ENCODE measurements around the gene SC5D. TPM values are rescaled to one million over a fixed set of nuclear protein-coding genes. Genes with fewer than 3 reads are reported as not detected.

SC5D gene
- total and polyA plus RNA-seq, 2 of the 8 experiments (the other 6 are each of a cell fraction or from before 2014, with no cell fraction given), result 73.9 to 90.3 TPM

DNA sequence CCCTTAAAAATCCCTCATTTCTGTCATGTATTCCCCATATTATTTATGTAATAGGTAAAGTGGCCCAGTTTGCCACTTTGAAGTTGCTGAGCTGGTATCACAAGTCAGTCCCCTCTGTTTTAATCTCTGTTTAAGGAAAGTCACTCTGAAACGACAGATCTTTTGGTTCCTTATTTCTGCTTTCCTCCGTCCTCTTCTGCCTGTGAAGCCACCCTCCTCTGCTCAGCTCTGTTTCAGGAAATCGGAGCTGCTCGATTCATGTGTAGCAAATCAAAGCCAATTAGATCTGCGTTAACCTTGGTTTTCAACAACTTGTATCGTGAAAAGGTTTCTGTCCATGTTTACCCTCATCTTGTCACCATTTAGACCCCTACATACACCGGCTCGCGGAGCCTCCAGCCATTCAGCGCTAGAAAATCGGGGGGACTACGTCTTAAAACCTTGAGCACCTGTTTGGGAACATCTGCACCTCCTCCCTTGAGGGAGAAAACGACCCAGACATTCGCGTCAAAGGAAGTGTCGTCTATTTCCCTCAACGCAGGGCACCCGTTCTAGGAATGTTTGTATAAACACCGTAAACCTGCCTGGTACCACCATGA lies 576 bp upstream of the SC5D start:
- Histone ChIP-seq H3K23ac (ENCODE audit: insufficient read length) (no peak overlapping the region), H3K27ac (ENCODE audit: low read depth, low read length) (peak overlapping the region; percentile 70; the same call in 1 of the 2 replicates), H3K23me2 (ENCODE audit: low read depth, low read length) (peaks cover 9% of the 10 kb centered on the region), H2BK120ac (replicated peaks; ENCODE audit: low read depth, low read length) (peak overlapping the region; percentile 55), H3K79me1 (ENCODE audit: low read depth, low read length) (no peaks in the 10 kb centered on the region; the same call in 1 of the 2 replicates), H3K4me2 (ENCODE audit: insufficient read depth in 1 of 2, low read depth in 2 of 2, low read length in 2 of 2) (peak overlapping the region; percentile 95 to 96), H3K36me3 (ENCODE audit: control insufficient read depth in 2 of 4, insufficient read depth in 4 of 4, low read length in 3 of 4) (peaks cover 0 to 3% (median 0%) of the 10 kb centered on the region in 4 experiments; a peak in 1 of 8 replicates), H3K79me2 (ENCODE audit: control insufficient read depth in 1 of 2, insufficient read depth in 2 of 2, low read length in 2 of 2) (peaks cover 8 to 42% of the 10 kb centered on the region in 2 experiments), H2AFZ (ENCODE audit: low read length) (peak overlapping the region; percentile 99), H2BK5ac (ENCODE audit: low read depth, low read length) (peak overlapping the region; percentile 67), H3K56ac (replicated peaks; ENCODE audit: insufficient read length, low read depth, low read length) (peak overlapping the region; percentile 25), H4K91ac (replicated peaks; ENCODE audit: insufficient read length, low read length) (peak overlapping the region; percentile 26), H2BK15ac (ENCODE audit: low read length) (no peak overlapping the region), H2BK12ac (ENCODE audit: low read depth, low read length) (peak overlapping the region; percentile 60), H3K9me3 (ENCODE audit: insufficient read depth in 2 of 2, low read depth in 1 of 2, low read length in 1 of 2) (no peaks in the 10 kb centered on the region), H2BK20ac (ENCODE audit: low read length) (no peak overlapping the region), H3K14ac (ENCODE audit: insufficient read length) (no peak overlapping the region), H3K18ac (ENCODE audit: extremely low read depth, low read length) (peak overlapping the region; percentile 60; the same call in 1 of the 2 replicates), H4K8ac (ENCODE audit: extremely low read depth, insufficient read depth, low read length) (peak overlapping the region; percentile 57; the same call in 1 of the 2 replicates), H3K9ac (replicated peaks in 1 of 4; ENCODE audit: extremely low read depth in 1 of 4, low read depth in 3 of 4, low read length in 3 of 4) (peak overlapping the region; percentile 54 to 81 (median 64)), H2AK5ac (ENCODE audit: low read depth, low read length) (no peak overlapping the region), H3K27me3 (replicated peaks in 1 of 4; ENCODE audit: control insufficient read depth in 3 of 4, extremely low read depth in 1 of 4, insufficient read depth in 3 of 4, low read length in 3 of 4) (no peaks in the 10 kb centered on the region), H3K4me1 (replicated peaks in 1 of 4; ENCODE audit: control insufficient read depth in 3 of 4, insufficient read depth in 4 of 4, low read length in 3 of 4) (peaks cover 0 to 20% (median 10%) of the 10 kb centered on the region in 4 experiments; a peak in 6 of 7 replicates), H3K4ac (replicated peaks; ENCODE audit: insufficient read length, low read depth, low read length) (no peak overlapping the region), H4K20me1 (replicated peaks in 1 of 2; ENCODE audit: control insufficient read depth in 1 of 2, insufficient read depth in 2 of 2, low read length in 2 of 2) (peaks cover 2 to 14% of the 10 kb centered on the region in 2 experiments), H3K4me3 (ENCODE audit: extremely low read depth in 1 of 4, insufficient read depth in 2 of 4, low read depth in 3 of 4, low read length in 4 of 4) (peak overlapping the region; percentile 78 to 87 (median 80)), H4K5ac (ENCODE audit: insufficient read length, low read depth, low read length) (peak overlapping the region; percentile 57)
- ChIA-PET CTCF (ENCODE audit: partially characterized antibody) (interaction anchor here (0.7 to 2.1 kb wide), 5 partner anchors 8 to 140 kb away, joined by 3 to 4 read pairs (median 3); no protein-coding TSS in a partner anchor), POLR2A (ENCODE audit: partially characterized antibody) (interaction anchor here (0.7 to 1.3 kb wide), 3 partner anchors 66 to 340 kb away, joined by 3 to 5 read pairs (median 3); no protein-coding TSS in a partner anchor)
- FAIRE-seq (peak; percentile 19), DNase-seq (ENCODE audit: low read depth in 1 of 2, low spot score in 2 of 2) (no peak)
- TF ChIP-seq ZNF274 (IDR thresholded peaks at IDR 0.05; ENCODE audit: borderline replicate concordance, extremely low read depth, low read length), result no peak
- TF ChIP-seq KDM4A (IDR thresholded peaks at IDR 0.05; ENCODE audit: low read depth, low read length, severe bottlenecking), result peak; percentile 49
- 0 out of 2 replicates have a peak, but pooled peaks have one; percentile 11 for TF ChIP-seq KDM1A (IDR thresholded peaks at IDR 0.05; ENCODE audit: borderline replicate concordance, low read length)
- TF ChIP-seq ASH2L (IDR thresholded peaks at IDR 0.05; ENCODE audit: low read length), result peak; percentile 81
- WGBS, 2 experiments (ENCODE audit: extremely low coverage in 1 of 2, insufficient coverage in 1 of 2, insufficient read length in 1 of 2, insufficient replicate concordance in 2 of 2, low coverage in 1 of 2, low lambda C conversion rate in 2 of 2, missing lambda C conversion rate in 1 of 2), result 7% methylated on average over 19 of the region's 19 CpGs; no CpG with 5 or more reads in 1 of the 2 experiments

Data from H1 (cell line).